ENCODE data around the gene ZNF438.
"Not testable (repeated sequence)": the region's sequence is repeated elsewhere in the genome, so short reads cannot be mapped to it uniquely, and the experiment has no call there.

The ZNF438 gene

DNA sequence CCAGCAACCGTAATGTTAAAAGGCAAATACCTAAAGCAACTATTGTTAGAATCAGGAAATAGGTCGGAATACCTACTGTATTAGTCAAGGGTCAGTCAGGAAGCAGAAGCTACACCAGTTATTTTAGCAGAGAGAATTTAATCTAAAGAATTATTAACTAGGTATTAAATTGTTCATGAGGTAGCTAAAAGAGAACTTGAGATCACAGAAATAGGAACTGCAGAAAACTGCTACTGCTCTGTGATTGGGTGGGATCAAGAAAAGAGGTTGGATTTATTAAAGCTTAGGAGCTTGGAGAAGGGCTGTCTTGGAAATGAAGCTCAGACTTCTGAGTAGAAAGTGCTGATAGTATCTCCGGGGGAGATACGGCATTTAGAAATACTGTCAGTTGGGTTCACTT lies 20.0 kb upstream of the ZNF438 start:
- DNase-seq (ENCODE audit: extremely low read depth in 1 of 2, low read depth in 1 of 2): no peak

DNA sequence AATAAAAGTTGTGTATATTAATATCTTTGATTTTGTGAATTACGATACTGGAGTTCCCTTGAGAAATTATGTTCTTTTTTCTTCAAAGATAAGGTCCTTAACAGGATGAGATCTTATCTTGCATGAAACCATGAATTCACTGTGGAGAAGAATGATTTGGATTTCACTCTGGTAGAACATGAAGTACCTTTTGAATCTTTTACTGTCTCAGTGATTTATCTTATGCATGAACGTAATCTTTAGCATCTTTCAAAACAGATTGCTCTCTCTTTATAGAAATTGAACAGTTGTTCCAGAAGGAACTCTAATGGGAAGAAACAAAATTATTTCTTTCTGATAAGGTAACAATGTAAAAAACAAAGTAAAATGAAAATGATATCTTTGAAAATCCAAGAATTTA lies 11.0 kb upstream of the ZNF438 start:
- DNase-seq (ENCODE audit: extremely low read depth in 1 of 2, low read depth in 1 of 2): no peak

DNA sequence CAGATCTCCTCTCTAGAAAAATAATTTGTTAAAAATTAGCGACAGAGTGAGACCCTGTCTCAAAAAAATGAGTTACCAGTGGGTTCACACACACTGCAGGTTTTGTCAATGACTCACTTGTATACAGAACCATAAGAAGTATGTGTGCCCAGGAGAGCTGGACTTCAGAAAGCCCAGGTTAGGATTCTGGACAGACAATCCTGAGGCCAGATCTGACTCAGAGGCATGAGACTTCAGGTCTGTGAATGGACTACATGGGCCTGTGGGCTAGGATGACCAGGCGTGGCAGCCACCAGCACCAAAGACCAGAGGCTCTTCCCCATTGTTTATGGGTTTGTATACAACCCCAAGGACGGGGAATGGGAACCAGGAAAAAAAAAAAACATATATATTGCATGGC lies 9.3 kb upstream of the ZNF438 start:
- DNase-seq (ENCODE audit: extremely low read depth in 1 of 2, low read depth in 1 of 2): no peak

DNA sequence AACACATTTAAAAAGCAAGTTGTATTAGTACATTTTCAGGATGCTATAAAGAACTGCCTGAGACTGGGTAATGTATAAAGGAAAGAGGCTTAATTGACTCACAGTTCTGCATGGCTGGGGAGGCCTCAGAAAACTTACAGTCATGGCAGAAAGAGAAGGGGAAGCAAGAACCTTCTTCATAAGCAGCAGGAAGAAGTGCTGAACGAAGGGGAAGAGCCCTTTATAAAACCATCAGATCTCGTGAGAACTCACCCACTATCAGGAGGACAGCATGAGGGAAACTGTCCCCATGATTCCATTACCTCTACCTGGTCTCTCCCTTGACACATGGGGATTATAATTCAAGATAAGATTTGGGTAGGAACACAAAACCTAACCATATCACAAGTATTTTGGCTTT lies 7.3 kb upstream of the ZNF438 start:
- not testable (repeated sequence) for DNase-seq (ENCODE audit: extremely low read depth in 1 of 2, low read depth in 1 of 2)

DNA sequence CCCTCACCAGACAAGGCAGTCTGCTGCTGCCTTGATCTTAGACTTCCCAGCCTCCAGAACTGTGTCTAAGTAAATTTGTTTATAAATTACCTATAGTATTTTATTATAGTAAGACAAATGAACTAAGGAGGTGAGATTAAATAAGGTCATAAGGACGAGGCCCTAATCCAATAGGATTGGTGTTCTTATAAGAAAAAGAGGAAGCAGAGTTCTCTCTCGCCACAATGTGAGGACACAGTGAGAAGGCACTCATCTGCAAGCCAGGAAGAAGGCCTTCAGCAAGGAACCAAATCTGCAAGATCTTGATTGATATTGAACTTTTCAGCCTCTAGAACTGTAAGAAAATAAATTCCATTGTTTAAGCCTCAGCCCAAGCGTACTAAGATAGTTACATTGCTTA lies 6.1 kb upstream of the ZNF438 start:
- DNase-seq (ENCODE audit: extremely low read depth in 1 of 2, low read depth in 1 of 2): no peak

DNA sequence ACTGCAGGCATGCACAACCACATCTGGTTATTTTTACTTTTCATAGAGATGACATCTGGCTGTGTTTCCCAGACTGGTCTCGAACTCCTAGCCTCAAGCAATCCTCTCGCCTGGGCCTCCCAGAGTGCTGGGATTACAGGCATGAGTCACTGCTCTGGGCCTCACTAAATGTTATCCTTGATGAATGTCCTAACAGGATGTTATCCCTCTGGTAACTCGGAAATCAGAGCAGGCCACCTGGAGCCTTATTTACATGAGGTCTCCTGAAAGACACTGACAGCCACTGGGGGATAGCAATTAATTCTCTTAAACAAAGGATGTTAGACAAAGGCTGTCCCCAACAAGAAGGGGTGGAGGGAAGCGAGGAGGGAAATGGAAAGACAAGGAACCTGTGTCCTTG lies 4.5 kb upstream of the ZNF438 start:
- no peak for DNase-seq (ENCODE audit: extremely low read depth in 1 of 2, low read depth in 1 of 2)

DNA sequence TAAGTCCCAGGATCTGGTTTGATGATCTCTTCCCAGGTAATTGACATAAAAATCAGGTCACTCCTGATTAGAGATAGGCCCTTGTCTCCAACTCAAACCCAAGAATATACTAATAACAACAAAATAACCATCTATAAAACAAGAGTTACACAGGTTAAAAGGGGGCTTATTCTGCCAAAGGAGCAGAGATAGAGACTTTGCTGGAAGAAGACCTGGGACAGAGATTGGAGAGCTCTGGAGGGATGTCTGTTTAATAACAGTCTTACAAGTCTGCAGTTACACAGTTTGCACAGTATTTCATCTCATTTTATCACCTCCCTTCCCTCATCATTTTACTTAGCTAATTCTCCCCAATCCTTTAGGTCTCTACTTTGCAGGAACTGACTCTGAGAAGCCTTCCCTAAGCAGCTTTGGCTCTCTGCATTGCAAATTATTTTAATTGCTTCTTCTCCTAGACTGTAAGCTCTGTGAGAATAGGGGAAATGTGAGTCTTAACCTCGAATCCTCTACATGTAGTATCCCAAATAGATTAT lies 3.7 kb upstream of the ZNF438 start:
- DNase-seq (ENCODE audit: extremely low read depth in 1 of 2, low read depth in 1 of 2): no peak

DNA sequence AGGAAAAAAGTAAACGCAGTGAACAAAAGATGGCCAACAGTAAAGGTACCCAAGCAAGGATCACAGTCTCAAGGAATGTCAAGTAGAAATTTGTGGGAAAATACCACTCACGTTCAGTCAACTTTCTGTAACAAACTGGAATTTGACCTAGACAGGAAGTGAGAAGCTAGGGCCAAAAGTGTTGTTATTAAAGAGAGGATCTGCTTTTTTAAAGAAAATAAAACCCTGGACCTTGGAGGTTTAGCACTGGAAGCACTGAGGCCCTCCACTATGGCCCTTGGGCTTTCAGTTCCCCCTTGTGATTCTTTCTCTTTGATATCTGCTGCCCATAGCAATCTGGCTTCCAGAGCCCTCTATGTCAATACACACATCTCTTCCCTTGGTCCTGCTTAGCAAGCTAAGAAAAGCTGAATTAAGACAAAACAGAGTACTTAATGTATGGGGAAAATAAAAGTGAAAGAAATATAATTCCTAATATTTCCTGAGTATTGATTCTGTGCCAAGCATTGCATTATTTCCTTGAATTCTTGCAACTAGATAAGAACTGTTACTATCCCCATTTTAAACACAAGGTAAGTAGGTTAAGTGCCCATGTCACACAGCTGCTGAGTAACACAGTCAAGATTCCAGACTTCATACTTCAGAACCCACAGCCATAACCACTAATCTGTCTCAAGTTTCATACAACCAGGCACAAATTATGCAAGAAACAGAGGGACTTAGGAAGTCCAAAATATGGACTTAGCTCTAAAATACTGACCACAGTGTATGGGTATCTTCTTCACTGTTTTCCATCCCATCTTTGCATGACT lies 2.6 kb upstream of the ZNF438 start:
- no peak for DNase-seq (ENCODE audit: extremely low read depth in 1 of 2, low read depth in 1 of 2)

DNA sequence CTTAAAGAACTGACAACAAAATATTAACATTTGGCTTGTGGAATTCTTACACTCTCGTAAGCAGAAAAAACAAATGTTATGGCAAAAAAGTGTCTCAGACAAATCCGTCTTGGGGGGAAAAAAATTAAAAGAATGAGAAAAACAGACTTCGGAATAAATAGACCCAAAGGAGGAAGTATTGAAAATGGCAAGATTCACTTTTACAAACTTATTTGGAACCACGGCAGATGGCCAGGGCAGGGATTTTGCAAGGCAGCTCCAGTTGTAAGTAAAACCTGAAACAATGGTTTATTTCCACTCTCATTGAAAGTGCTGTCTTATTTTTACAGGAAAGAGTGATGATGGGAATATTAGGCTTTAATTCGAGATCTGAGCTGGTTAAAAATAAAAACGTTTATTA lies 1.5 kb upstream of the ZNF438 start:
- no peak for DNase-seq (ENCODE audit: extremely low read depth in 1 of 2, low read depth in 1 of 2)

DNA sequence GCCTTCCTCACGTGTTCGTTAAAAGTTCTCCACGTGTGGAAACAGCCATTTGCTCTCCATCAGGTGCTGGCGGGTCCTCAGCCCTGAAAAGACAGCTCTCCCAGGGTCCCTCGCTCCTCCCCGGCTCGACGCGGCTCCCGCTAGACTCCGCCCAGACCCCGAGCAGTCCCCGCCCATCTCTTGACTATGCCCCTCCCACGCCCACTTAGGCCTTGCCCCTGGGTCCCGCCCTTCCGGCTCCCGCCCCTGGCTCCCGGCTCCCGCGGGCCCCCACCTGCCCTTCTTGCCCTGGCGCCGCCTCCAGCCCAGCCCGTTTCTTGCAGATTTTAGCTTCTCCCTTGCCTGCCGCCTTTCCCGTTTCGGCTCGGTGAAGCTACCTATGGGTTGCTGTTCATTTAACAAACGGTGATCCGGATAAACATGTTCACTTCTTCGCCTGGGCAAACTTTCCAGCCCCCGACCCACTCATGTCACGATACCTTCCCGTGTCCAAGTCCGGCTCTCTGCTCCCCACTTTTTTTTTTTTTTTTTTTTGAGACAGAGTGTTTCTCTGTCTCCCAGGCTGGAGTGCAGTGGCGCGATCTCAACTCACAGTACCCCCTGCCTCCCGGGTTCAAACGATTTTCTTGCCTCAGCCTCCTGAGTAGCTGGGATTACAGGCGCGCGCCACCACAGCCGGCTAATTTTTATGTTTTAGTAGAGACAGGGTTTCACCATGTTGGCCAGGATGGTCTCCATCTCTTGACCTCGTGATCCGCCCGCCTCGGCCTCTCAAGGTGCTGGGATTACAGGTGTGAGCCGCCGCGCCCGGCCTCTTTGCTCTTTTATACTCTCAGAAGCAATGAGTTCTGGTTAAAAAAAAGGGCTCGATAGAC lies 830 bp upstream of the ZNF438 start:
- DNase-seq (ENCODE audit: extremely low read depth in 1 of 2, low read depth in 1 of 2): peak; percentile 87

DNA sequence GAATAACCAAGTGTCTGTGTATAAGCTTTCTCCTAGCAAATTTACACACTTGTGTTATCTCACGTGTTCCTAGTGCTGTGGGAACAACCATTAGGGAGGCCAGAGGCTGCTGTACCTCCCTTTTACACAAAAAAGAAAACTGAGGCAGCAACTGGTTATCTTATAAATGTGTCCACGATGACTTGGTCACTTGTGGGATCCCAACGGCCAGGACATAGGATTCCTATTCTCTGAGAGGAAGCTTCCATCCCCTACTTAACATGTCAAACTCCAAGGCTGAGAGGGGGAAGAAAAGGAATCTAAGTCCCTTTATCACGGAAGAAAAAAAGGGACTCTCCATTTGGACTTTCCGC lies 484 bp downstream of the ZNF438 start:
- no peak for DNase-seq (ENCODE audit: extremely low read depth in 1 of 2, low read depth in 1 of 2)

DNA sequence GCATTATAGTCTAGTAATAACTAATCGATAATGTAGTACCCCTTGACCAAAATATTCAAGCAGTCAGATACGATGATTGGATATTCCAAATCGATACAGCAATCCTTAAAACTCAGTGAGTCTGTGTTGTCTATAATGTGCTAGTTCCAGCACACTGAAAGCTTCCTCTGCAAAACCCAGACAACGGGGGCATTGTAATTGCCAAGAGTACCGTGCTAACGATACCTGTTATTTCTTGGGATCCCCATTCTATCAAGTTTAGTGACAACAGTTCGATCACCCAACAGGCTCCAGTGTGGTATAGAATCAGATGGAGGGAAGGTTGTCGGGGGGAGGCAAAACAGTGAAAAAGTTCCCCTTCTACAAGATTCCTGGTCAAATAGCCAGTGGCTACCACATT lies 865 bp downstream of the ZNF438 start:
- DNase-seq (ENCODE audit: extremely low read depth in 1 of 2, low read depth in 1 of 2): no peak

DNA sequence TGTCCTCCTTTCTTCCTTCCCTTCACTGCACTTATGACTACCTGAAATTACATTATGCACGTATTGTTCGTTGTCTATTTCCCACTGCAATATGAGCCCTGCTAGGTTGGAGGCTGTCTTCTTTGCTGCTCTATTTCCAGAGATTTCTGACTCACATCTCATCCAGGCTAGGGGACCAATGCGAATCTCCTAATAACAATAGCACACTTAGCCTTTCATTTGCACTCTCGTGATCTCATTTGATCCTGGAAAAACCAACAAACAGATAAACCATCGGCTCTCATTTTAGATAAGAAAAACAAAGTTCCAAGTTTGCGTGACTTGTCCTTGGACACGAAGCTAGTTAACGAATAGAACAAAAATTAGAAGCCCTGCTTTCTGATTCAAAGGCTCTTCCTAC lies 1.4 kb downstream of the ZNF438 start:
- DNase-seq (ENCODE audit: extremely low read depth in 1 of 2, low read depth in 1 of 2): no peak

DNA sequence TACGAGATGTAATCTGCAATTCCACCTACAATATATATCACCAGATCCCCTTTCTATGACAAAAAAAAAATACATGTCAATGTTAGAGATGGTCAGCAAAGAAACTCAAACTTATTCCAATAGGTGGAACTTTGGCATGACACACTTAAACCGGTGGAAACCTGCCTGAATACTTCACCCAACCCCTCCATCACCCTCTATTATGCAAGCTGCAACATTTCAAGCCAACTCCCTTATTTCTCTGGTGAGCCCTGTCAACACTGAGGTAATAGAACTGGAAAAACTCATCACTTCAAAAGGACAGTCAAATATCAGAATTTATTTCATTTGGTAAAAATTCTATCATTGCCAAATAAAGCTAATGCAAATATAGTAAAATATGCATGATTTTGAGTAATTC lies 3.6 kb downstream of the ZNF438 start:
- DNase-seq (ENCODE audit: extremely low read depth in 1 of 2, low read depth in 1 of 2): no peak

DNA sequence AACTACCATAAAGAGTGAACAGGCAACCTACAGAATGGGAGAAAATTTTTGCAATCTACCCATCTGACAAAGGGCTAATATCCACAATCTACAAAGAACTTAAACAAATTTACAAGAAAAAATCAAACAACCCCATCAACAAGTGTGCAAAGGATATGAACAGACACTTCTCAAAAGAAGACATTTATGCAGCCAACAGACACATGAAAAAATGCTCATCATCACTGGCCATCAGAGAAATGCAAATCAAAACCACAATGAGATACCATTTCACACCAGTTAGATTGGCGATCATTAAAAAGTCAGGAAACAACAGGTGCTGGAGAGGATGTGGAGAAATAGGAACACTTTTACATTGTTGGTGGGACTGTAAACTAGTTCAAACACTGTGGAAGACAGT lies 5.4 kb downstream of the ZNF438 start:
- DNase-seq (ENCODE audit: extremely low read depth in 1 of 2, low read depth in 1 of 2): not testable (repeated sequence)

DNA sequence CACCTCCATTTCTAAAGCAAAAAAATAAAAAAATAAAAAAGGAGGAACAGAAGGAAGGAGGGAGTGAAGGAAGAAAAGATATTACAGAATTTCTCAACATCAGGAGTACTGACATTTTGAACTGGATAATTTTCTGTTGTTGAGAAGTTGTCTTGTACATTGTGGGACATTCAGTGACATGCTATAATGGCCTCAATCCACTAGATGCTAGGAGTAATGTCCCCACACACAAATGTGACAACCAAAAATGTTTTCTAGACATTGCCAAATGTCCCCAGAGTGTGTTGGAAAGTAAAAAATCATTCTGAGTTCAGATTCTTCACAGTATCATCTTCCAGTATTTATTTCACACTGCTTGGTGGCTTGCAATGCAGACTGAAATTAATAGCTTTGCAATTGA lies 6.5 kb downstream of the ZNF438 start:
- no peak for DNase-seq (ENCODE audit: extremely low read depth in 1 of 2, low read depth in 1 of 2)

DNA sequence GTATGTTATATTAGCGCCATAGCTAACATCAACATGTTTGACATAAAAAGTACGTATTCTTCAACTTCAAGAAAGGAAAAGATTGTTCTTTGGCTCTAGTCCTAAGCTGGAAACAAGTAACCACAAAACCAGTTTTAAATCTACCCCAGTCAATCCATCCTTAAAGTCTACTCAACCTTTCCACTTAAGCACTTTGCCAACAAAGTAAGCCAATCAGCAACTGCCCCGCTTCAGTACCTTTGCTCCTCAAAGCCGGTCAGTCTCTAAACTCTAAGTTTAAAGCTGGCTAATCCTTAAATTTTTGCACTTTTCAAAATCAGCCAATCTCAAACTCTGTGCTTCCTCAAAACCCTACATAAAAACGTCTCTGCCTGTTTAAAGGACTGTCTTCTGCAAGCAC lies 8.1 kb downstream of the ZNF438 start:
- no peak for DNase-seq (ENCODE audit: extremely low read depth in 1 of 2, low read depth in 1 of 2)

DNA sequence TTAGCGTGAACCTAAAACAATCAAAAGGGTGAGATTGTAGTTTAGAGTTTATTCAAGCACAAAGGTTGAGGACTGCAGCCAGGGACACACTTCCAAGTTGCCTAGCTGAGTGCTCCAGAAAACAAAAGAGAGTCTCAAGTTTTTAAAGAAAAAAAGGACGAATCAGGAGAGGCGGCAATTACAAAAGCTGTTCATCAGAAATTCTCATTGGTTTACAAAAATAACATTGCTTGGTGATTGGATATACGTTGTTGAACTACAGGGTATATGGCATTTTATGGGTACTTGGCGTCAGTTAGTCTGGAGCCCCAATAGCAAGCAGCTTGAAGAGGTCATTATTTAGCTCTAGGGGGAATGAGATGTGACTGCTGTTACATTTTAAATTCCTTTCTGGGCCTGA lies 11.5 kb downstream of the ZNF438 start:
- no peak for DNase-seq (ENCODE audit: extremely low read depth in 1 of 2, low read depth in 1 of 2)

DNA sequence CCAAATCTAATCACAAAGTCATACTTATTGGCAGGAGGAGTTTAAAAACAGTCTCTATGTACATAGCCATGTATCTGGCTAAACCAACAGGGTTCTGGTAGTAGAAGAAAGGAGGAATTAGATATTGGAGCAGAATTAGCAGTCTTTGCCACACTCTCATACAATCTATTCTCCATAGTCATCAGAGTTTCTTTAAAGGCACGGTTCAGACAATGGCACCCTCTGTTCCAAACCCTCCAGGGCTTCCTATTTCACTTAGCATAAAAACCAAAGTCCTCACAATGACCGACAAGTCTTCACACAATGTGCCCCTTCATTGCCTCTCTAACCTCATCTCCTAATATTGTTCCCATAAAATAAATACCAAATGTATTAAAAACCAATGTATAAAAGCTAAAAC lies 12.7 kb downstream of the ZNF438 start:
- DNase-seq (ENCODE audit: extremely low read depth in 1 of 2, low read depth in 1 of 2): no peak

DNA sequence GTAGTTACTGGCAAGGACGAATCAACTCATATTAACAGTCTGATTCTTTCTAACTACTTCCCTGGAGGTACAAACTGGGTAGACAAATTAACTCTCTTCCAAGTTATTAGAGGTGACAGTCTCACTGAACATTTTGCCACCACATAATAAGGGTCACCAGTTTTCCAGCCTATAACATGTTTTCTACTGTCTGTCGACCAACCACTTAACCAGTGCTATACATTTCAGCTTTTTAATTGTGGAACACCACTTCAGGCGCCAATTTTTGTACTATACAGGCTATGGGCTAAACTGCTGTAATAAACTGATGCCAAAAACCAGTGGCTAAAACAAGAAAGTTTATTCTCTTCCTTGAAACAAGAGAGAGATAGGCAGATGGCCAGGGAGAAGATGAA lies 13.3 kb downstream of the ZNF438 start:
- no peak for DNase-seq (ENCODE audit: extremely low read depth in 1 of 2, low read depth in 1 of 2)

DNA sequence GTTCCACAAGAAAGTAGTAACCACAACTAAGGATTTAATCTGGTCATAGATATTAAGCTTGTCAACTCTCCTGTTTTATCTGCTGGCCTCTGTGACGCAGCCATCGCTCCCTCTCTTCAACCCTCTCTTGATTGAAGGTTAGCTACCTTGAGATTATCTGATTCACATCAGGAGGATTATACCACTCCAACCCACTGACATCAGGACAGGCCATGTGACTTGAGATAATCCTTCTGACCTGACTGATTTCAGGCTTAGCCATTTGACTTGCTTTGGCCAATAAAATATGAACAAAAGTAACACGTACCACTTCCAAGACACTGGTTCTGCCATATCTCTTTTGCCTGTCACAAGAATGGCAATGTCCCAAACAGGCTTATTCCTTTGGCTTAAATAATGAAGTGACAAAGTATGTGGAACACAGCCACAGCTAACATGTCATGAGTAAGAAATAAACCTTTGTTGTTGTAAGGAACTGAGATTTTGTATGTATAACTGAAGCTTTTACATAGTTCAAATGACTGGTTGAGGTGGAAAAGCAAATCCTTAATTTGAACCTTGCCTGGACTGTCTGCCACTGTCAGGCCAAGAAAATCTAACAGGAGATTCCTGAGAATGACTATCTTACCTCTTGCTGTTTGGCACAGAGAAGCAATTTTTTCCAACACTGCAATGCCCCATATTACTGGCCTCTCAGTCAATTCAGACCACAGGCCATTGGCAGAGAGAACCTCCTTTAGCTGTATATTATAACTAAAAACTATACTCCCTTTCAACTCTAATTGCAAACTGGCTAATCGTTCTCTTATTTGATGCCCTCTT lies 13.9 kb downstream of the ZNF438 start:
- no peak for DNase-seq (ENCODE audit: extremely low read depth in 1 of 2, low read depth in 1 of 2)
